ENCODE data around the gene B3GLCT.
"Not testable (repeated sequence)": the region's sequence is repeated elsewhere in the genome, so short reads cannot be mapped to it uniquely, and the experiment has no call there.

- not testable (repeated sequence) for TF ChIP-seq CTCF, EZH2phosphoT487 (IDR thresholded peaks at IDR 0.05; ENCODE audit: low read length)
These were observed 21.8 kb upstream of the B3GLCT start for GRCh38 chr13:31177813-31178495.
